ENCODE results near the gene CUX1.

- TF ChIP-seq CTCF (IDR thresholded peaks at IDR 0.05) = no peak
- TF ChIP-seq POLR2A (IDR thresholded peaks at IDR 0.05) = no peak
Observed at GRCh38 chr7:102080019-102080433, 262.6 kb downstream of the CUX1 start.

All from lower leg skin (tissue), 3 donors.